Measurements from ENCODE around the gene DDI2.

The DDI2 gene

GRCh38 chr1:15705184-15705566, 87.9 kb downstream of the DDI2 start:
- no peak for DNase-seq

- no peak for DNase-seq
These were observed 89.5 kb downstream of the DDI2 start for GRCh38 chr1:15706751-15707150.

DNA sequence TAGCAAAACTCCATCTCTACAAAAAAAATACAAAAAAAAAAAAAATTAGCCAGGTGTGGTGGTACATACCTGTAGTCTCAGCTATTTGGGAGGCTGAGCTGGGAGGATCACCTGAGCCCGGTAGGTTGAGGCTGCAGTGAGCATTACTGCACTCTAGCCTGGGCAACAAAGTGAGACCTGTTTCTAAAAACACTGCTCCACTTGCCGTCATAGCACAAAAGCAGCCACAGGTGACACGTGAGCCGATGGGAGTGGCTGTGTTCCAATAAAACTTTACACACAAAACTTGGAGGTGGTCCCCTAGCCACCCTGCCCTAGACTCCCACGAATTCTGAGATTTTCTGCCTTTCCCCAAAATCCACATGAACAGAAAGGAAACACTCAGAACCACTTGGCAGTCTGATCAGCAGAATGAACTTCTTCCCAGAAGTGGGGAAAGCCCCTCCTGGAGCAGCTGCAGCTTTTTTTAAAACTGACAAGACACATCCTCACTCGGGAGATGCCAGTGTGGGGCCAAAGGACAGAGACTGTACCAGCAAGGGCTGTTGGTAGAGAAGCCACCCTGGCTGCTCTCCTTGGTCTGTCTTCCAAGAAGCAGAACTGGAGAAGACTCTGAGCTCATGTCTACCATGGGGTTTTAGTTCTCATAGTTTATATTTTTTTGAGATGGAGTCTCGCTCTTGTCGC, 90.1 kb downstream of the DDI2 start:
- no peak for DNase-seq

DNA sequence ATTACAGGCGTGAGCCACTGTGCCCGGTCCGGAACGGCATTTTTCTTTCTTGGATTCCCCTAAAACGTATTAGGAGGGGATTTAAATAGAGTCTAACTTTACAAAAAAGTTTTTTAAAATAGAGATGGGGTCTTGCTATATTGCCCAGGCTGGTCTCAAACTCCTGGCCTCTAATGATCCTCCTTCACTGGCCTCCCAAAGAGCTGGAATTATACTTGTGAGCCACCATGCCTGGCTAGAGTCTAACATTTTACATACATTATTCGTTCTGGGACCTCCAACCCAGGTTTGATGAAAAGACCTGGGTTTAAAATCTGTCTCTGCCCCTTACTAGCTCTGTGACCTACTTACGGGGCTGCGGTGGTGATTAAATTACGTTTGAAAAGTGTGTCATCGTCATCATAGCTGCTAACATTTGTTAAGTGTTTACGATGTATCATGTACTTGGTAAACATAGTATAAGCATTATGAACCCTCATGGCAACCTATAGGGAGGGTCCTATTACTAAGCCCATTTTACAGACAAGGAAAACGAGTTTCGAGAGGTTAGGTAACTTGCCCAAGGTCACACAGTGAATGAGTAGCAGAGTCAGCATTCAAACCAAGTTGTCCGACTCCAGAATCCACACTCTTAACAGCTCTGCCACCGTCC, 91.4 kb downstream of the DDI2 start:
- no peak for DNase-seq

DNA sequence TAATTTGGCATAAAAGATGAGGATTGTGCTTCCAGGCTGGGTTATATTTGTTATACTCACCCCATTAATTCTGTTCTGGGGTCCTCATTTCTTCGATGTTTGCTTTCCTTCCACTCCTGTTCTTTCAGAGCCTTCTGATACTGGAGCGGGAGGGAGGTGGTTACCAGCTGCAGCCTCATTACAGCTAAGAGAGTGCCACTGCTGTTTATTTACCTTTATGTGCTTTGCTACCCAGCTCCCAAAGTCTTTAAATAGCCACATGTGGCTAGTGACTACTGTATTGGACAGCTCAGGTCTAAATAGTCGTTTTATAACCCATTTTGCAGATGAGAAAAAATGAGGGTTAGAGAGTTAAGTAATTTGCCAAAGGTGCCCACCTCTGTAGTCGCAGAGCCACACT, 92.0 kb downstream of the DDI2 start:
- no peak for DNase-seq

- DNase-seq: no peak
These were observed 94.9 kb downstream of the DDI2 start for GRCh38 chr1:15712168-15712567.

GRCh38 chr1:15714406-15715136, 97.3 kb downstream of the DDI2 start:
- no peak for DNase-seq

GRCh38 chr1:15717418-15718125, 100.3 kb downstream of the DDI2 start:
- no peak for DNase-seq

- DNase-seq: no peak
These were observed 100.9 kb downstream of the DDI2 start for GRCh38 chr1:15718199-15718601.

Measured in right forelimb (tissue), 1 donor.